Omental fat pad (tissue), 4 donors: ENCODE measurements around the gene HELZ2. TPM values are rescaled to one million over a fixed set of nuclear protein-coding genes. Genes with fewer than 3 reads are reported as not detected.

Source experiments
- ATAC-seq: fragments of 150-250 bp; one replicate; pipeline ENCODE4 v1.9.1; 2016; ENCODE audit warnings: mild to moderate bottlenecking, moderate library complexity; ENCODE audit not compliant: low FRiP score
- DNase-seq: peaks from one replicate; pipeline ENCODE4 v3.0.0-alpha.2; 2019; ENCODE audit warnings: low spot score
- total RNA-seq, 4 donors: library from RNA; depleted of rRNA; stranded (reverse); fragments of >200 nt; gene quantifications; one replicate each; pipeline ENCODE4 v1.1.0, GENCODE V29; 2016
- TF ChIP-seq, protein P1 (sequence below), 3 donors: fragments of 450-650 bp; IDR thresholded peaks; one replicate each; pipeline ENCODE4 v1.5.1; 2016 to 2017; ENCODE audit warnings: antibody characterized with exemption in 3 of 3, mild to moderate bottlenecking in 3 of 3, moderate library complexity in 2 of 3

Gene HELZ2
- total RNA-seq, 4 donors from 2014 or later: 12.1 to 58.1 (median 31.8) TPM

DNA sequence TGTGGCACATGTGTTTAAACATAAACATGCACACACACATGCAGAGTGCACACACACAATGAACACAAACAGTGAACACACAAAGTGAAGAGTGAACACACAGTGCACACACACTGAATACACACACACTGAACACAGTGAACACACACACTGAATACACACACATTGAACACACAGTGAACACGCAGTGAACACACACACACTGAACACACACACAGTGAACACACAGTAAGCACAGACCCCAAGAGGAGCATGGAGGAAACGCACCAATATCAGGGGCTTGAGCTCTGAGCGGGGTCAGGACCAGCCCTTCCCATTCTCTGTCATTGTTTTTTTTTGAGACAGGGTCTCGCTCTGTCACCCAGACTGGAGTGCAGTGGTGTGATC, 17.1 kb upstream of the HELZ2 start:
- DNase-seq (no peak), ATAC-seq (no peak)
- TF ChIP-seq, protein P1, sequence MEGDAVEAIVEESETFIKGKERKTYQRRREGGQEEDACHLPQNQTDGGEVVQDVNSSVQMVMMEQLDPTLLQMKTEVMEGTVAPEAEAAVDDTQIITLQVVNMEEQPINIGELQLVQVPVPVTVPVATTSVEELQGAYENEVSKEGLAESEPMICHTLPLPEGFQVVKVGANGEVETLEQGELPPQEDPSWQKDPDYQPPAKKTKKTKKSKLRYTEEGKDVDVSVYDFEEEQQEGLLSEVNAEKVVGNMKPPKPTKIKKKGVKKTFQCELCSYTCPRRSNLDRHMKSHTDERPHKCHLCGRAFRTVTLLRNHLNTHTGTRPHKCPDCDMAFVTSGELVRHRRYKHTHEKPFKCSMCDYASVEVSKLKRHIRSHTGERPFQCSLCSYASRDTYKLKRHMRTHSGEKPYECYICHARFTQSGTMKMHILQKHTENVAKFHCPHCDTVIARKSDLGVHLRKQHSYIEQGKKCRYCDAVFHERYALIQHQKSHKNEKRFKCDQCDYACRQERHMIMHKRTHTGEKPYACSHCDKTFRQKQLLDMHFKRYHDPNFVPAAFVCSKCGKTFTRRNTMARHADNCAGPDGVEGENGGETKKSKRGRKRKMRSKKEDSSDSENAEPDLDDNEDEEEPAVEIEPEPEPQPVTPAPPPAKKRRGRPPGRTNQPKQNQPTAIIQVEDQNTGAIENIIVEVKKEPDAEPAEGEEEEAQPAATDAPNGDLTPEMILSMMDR (IDR thresholded peaks at IDR 0.05): no peak

DNA sequence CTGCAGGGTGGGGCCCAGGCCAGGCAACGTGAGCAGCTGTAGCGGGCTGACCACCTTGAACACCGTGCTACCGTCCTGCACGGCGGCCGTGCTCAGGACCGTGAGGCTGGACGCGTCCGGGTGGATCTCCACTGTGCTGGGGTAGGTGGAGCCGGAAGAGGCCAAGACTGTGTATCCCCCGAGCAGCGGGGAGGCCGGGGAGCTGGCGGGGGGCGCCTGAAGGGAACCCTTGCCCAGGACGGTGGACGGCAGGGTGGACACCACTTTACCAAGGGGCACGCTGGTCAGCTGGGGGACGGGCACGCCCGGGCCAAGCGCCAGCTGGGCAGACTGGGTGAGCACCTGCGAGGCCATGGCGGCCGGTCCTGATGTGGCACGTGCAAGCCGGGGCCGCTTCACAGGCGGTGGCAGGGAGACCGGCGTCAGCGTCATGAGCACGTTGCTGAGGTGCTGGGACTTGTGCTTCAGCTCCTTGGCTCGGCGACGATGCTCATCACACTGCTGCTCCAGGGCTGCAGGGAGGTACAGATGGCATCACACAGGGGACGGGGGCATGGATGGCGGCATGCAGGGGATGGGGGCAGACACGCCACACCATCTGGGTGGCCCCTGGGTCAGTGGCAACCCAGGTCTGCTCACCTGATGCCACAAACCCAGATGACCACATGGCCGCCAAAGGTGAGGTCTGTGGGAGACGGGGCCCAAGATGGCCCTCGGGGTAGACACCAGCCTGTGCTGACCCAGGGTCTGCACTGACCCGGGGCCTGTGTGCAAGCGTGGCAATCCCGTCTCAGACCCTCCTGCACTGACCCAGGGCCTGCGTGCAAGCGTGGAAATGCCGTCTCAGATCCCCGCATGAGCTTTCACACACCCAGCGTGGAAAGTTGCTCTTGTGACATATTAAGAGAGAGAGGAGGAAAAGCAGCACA, 16.4 kb upstream of the HELZ2 start:
- DNase-seq (no peak), ATAC-seq (no peak)
- TF ChIP-seq, protein P1 (IDR thresholded peaks at IDR 0.05): no peak

DNA sequence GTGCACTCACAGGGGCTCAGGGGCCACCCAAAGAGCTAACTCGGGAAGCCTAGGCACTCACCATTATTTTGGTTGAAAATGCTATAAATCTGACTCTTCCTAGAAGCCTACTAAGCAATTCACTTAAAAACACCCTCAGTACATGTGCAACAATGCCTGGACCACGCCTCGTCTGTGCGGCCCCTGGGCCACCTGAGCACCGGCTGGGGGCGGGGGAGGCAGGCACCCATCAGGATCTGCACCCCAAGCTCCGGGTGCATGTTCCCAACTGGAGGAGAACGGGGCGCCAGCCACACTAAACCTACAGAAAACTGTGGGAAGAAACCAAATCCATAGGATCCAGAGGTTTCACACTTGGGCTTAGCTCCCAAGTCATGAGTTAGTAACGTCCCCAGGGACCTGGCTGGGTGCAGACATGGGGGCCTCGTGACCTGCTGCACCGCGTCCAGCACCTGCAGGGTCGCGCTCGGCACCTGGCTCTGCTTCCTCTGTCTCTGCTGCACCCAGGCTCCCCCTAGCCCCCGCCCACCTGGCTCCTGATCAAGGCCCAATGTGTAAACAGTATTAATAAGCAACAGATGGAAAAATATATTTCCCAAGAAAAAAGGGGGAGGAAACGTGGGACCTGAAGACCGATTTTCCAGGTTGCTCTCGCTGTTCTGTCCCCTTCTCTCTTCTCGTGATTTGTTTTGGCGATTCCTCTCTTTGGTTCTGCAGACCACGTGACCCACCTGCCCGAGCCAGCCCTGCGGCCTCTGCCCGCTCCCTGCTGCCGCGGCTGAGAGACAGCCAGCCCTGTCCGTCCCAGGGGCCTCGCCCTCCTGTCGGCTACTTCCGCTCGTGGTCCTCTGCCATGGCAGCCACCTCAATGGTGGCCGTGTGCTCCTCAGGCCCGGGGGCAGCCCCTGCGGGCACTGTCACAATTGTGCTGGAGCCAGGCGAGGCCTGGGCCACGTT, 15.5 kb upstream of the HELZ2 start:
- DNase-seq: no peak
- no peak for ATAC-seq
- TF ChIP-seq, protein P1 (IDR thresholded peaks at IDR 0.05): no peak

DNA sequence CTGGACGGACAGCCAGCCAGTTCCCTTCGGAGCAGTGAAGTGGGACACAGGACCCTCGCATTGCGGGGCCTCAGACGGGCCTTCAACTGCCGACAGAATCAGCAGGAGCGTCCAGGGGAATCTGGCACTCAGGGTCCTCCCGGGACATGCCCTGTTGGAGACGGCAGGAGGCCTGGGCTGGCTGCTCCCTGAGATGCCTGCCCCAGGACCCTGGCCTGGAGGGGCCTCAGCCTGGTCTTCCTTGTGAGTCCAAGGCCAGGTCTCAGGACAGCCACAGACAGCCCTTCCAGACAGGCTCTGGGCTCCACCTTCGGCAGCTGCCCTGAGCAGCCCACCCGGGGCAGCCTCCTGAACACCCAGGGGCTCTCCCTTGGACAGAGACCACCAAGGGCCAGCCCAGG, 14.6 kb upstream of the HELZ2 start:
- DNase-seq (no peak), ATAC-seq (no peak)
- TF ChIP-seq, protein P1 (IDR thresholded peaks at IDR 0.05): no peak

DNA sequence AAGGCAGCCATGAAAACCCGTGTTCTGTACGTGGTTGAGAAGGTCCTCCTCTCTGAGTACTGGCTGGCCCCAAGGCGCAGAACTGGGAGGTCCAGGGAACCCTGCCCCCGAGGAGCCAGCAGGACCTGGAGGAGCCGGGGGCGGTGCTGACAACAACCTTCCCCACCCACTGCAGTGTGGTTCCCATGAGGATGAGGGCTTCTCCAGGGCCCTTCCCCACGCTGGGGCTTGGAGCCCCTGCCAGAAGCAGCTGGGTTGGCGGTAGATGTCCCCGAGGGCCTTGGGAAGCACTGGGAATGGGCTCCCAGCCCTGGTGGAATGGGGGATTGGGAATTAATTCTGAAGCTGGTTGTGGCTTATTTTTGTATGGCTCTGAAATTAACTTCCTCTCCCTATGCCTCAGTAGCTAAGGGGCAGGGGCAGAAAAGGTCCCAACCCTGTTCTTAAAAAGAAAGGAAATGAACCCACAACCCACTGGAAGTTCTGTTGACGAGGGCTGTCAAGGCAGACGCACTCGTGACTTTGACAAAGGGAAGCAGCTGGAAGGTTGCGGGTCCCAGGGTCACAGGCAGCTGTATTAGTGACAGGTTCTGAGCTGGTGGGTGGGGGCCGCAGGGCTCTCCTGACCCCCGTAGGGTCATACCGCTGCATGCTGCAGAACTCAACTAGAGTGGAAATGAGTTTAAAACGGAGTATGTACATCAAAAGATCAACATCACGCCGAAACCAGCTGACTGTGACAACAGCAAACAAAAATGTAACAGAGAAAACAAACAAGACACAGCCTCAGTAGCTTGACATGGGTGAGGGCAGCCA, 13.9 kb upstream of the HELZ2 start:
- TF ChIP-seq, protein P1 (IDR thresholded peaks at IDR 0.05): no peak
- no peak for ATAC-seq
- DNase-seq: no peak

DNA sequence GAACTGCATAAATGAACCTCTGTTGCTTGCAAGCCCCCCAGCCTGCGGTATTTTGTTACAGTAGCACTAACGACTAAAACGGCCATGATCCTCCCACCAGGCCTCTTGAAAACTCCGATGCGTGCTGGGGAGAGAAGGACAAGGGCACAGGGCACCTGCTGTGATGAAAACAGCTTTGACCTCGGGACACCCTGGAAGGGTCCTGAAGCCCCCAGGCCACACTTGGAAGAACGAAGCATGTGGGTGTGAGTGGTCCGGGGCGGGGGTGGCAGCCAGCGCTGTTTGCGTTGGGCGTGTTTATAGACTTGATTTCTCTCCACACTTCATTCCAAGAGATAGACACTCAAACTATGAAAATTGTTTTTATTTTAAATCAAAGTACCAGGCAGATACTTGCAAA, 13.2 kb upstream of the HELZ2 start:
- TF ChIP-seq, protein P1 (IDR thresholded peaks at IDR 0.05): no peak
- DNase-seq (no peak), ATAC-seq (no peak)
